HG03439 (cell line): ENCODE data around the gene AFP.
"Not testable (repeated sequence)": the region's sequence is repeated elsewhere in the genome, so short reads cannot be mapped to it uniquely, and the experiment has no call there.

ENCODE experiments used
- ATAC-seq: cut with Tn5 transposase; IDR thresholded peaks from one replicate; pipeline ENCODE4 v1.9.1; 2021; ENCODE audit warnings: mild to moderate bottlenecking, moderate library complexity; ENCODE audit not compliant: unreplicated experiment

Gene AFP

DNA sequence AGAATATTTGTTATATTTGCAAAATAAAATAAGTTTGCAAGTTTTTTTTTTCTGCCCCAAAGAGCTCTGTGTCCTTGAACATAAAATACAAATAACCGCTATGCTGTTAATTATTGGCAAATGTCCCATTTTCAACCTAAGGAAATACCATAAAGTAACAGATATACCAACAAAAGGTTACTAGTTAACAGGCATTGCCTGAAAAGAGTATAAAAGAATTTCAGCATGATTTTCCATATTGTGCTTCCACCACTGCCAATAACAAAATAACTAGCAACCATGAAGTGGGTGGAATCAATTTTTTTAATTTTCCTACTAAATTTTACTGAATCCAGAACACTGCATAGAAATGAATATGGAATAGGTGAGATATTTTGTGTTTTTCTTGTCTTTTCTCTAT lies at the start of gene AFP:
Gene AFP (plus strand): TSS at position 238 of the 400 bp plus-strand sequence. CDS start 42 bp downstream, at position 280.
- ATAC-seq, result no peak

DNA sequence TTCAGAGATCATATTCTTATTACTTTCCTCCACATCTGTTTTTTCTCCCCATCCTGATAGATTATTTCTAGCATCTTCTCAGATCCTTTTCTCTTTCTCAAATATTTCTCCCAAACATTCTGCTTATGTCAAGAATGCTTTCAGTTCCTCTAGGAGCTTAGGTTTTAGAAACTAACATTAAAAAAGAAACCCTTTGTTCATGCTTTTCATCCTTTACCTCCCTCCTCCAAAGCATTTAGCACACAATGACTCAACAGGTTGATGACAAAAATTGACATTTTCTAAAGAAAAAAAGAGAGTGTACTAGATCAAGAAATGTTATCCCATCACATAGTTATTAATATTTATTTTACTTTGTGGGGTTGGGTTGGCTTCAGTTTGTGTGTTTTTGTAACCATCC lies 48.5 kb upstream of the AFP start:
- ATAC-seq, result no peak

DNA sequence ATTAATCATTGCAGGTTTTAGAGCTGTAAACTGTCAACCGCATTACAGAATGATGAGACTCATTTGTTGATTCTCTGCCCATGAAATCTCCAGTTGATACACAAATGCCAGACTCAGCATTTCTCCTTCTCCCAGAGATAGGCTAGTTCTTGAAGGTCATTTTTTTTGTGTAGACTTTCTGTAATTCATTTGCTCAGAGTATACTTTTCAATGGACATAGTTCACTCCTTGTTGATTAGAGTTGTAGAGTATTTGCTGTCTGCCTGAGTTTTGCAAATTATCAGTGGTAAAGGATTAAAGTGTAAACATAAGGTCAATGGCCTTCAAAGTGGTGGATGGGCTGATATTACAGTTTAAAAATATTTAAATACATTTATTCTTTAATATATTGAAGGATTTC lies 47.1 kb upstream of the AFP start:
- ATAC-seq, result no peak

GRCh38 chr4:73389663-73390062 lies 46.4 kb upstream of the AFP start:
- not testable (repeated sequence) for ATAC-seq

GRCh38 chr4:73391774-73392173 lies 44.2 kb upstream of the AFP start:
- no peak for ATAC-seq

GRCh38 chr4:73392936-73393335 lies 43.1 kb upstream of the AFP start:
- ATAC-seq, result no peak

DNA sequence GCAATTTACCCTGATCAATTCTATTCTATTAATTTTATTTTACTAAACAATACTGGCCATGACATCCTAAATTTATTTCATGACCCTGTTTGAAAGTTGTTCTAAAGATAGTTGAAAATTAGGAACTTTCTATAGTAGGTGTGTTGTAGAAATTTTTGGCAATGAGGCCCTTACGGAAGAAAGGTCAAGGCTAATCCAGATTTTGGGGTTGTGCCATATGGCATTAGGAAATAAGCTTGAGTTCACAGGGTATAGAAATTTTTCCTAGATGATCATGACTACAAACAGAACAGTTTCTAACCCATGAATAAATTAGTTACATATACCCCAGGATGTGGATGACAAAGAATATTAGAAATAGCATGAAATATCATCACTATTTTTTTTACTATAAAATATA lies 39.7 kb upstream of the AFP start:
- ATAC-seq, result no peak

- ATAC-seq, result no peak
Observed at GRCh38 chr4:73396993-73397972, 38.7 kb upstream of the AFP start.

DNA sequence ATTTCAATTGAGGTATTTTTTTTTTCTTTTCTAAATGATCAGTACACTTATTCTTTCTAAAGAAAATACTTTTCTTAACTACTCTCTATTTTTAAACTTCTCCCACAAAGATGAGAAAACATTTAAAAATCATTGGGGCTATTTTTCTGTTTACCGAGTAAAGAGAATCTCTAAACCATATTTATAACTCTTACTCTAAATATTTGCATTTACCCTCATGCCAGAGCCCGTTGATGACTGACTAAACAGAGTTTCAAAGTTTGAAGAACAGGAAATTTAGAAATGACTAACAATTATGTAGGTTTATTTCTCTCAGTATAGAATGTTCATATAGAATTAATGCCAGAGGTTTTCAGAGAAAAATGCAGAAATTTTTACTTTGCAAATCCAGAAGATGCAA lies 34.6 kb upstream of the AFP start:
- ATAC-seq, result no peak

DNA sequence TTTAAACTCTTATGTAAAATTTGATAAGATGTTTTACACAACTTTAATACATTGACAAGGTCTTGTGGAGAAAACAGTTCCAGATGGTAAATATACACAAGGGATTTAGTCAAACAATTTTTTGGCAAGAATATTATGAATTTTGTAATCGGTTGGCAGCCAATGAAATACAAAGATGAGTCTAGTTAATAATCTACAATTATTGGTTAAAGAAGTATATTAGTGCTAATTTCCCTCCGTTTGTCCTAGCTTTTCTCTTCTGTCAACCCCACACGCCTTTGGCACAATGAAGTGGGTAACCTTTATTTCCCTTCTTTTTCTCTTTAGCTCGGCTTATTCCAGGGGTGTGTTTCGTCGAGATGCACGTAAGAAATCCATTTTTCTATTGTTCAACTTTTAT lies 32.0 kb upstream of the AFP start, which contains the start of gene ALB:
Gene ALB (plus strand): TSS at position 246 of the 400 bp plus-strand sequence. CDS start 41 bp downstream, at position 287.
- no peak for ATAC-seq

DNA sequence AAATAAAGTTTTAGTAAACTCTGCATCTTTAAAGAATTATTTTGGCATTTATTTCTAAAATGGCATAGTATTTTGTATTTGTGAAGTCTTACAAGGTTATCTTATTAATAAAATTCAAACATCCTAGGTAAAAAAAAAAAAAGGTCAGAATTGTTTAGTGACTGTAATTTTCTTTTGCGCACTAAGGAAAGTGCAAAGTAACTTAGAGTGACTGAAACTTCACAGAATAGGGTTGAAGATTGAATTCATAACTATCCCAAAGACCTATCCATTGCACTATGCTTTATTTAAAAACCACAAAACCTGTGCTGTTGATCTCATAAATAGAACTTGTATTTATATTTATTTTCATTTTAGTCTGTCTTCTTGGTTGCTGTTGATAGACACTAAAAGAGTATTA lies 31.6 kb upstream of the AFP start:
- ATAC-seq, result no peak

- ATAC-seq, result no peak
Observed at GRCh38 chr4:73405138-73405537, 30.9 kb upstream of the AFP start.

- ATAC-seq, result no peak
Observed at GRCh38 chr4:73406548-73406875, 29.5 kb upstream of the AFP start.

DNA sequence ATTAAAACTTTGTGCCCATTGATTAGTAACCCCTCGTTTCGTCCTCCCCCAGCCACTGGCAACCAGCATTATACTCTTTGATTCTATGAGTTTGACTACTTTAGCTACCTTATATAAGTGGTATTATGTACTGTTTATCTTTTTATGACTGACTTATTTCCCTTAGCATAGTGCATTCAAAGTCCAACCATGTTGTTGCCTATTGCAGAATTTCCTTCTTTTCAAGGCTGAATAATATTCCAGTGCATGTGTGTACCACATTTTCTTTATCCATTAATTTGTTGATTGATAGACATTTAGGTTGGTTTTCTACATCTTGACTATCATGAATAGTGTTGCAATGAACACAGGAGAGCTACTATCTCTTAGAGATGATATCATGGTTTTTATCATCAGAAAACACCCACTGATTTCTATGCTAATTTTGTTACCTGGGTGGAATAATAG lies 28.8 kb upstream of the AFP start:
- ATAC-seq, result no peak

DNA sequence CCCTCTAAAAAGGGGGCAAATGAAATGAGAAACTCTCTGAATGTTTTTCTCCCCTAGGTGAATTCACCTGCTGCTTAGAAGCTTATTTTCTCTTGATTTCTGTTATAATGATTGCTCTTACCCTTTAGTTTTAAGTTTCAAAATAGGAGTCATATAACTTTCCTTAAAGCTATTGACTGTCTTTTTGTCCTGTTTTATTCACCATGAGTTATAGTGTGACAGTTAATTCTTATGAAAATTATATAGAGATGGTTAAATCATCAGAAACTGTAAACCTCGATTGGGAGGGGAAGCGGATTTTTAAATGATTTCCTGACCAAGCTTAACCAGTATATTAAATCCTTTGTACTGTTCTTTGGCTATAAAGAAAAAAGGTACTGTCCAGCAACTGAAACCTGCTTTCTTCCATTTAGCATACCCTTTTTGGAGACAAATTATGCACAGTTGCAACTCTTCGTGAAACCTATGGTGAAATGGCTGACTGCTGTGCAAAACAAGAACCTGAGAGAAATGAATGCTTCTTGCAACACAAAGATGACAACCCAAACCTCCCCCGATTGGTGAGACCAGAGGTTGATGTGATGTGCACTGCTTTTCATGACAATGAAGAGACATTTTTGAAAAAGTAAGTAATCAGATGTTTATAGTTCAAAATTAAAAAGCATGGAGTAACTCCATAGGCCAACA lies 27.7 kb upstream of the AFP start:
- no peak for ATAC-seq

- no peak for ATAC-seq
Observed at GRCh38 chr4:73409012-73409862, 26.8 kb upstream of the AFP start.

DNA sequence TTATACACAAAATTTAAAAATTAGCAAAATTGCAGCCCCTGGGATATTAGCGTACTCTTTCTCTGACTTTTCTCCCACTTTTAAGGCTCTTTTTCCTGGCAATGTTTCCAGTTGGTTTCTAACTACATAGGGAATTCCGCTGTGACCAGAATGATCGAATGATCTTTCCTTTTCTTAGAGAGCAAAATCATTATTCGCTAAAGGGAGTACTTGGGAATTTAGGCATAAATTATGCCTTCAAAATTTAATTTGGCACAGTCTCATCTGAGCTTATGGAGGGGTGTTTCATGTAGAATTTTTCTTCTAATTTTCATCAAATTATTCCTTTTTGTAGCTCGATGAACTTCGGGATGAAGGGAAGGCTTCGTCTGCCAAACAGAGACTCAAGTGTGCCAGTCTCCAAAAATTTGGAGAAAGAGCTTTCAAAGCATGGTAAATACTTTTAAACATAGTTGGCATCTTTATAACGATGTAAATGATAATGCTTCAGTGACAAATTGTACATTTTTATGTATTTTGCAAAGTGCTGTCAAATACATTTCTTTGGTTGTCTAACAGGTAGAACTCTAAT lies 26.0 kb upstream of the AFP start:
- ATAC-seq, result no peak

- no peak for ATAC-seq
Observed at GRCh38 chr4:73410916-73411730, 24.9 kb upstream of the AFP start.

DNA sequence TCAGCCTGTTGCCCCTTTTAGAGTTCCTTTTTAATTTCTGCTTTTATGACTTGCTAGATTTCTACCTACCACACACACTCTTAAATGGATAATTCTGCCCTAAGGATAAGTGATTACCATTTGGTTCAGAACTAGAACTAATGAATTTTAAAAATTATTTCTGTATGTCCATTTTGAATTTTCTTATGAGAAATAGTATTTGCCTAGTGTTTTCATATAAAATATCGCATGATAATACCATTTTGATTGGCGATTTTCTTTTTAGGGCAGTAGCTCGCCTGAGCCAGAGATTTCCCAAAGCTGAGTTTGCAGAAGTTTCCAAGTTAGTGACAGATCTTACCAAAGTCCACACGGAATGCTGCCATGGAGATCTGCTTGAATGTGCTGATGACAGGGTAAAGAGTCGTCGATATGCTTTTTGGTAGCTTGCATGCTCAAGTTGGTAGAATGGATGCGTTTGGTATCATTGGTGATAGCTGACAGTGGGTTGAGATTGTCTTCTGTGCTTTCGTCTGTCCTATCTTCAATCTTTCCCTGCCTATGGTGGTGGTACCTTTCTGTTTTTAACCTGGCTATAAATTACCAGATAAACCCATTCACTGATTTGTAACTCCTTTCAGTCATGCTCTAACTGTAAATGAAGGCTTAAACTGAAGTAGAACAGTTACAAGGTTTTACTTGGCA lies 24.1 kb upstream of the AFP start:
- ATAC-seq, result no peak
